ENCODE measurements around the gene CAMKK1.

GRCh38 chr17:3887804-3888203, 5.0 kb downstream of the CAMKK1 start:
- TF ChIP-seq EZH2 (IDR thresholded peaks at IDR 0.05; ENCODE audit: borderline replicate concordance, low read depth, low read length, severe bottlenecking) (no peak), CTCF (IDR thresholded peaks at IDR 0.05; ENCODE audit: extremely low read depth in 1 of 2, insufficient read depth in 1 of 2, low read depth in 1 of 2, low read length in 2 of 2) (no peak)

All from endothelial cell of umbilical vein (primary cell).